Glutamatergic neuron (in vitro differentiated cells): ENCODE results near the gene ATXN8OS. TPM values are rescaled to one million over a fixed set of nuclear protein-coding genes. Genes with fewer than 3 reads are reported as not detected.
"Not testable (repeated sequence)": the region's sequence is repeated elsewhere in the genome, so short reads cannot be mapped to it uniquely, and the experiment has no call there.

Source experiments
- DNase-seq: peaks from one replicate; pipeline ENCODE4 v3.0.0; 2022
- H3K27ac Mint-ChIP-seq: one replicate; pipeline ENCODE4 v1.8.0; 2020; ENCODE audit warnings: mild to moderate bottlenecking, mixed read lengths, inconsistent platforms; ENCODE audit not compliant: unreplicated experiment
- H3K27me3 Mint-ChIP-seq: one replicate; pipeline ENCODE4 v1.8.0; 2020; ENCODE audit warnings: mild to moderate bottlenecking, moderate library complexity, mixed read lengths, inconsistent platforms; ENCODE audit not compliant: unreplicated experiment
- H3K36me3 Mint-ChIP-seq: one replicate; pipeline ENCODE4 v1.8.0; 2020; ENCODE audit warnings: mild to moderate bottlenecking, mixed read lengths, inconsistent platforms; ENCODE audit not compliant: unreplicated experiment
- H3K4me1 Mint-ChIP-seq: one replicate; pipeline ENCODE4 v1.8.0; 2020; ENCODE audit warnings: mild to moderate bottlenecking, low read depth, mixed read lengths, inconsistent platforms; ENCODE audit not compliant: unreplicated experiment
- H3K4me3 Mint-ChIP-seq: one replicate; pipeline ENCODE4 v1.8.0; 2020; ENCODE audit warnings: mild to moderate bottlenecking, mixed read lengths, inconsistent platforms; ENCODE audit not compliant: unreplicated experiment
- H3K9me3 Mint-ChIP-seq: one replicate; pipeline ENCODE4 v1.8.0; 2020; ENCODE audit warnings: mild to moderate bottlenecking, moderate library complexity, mixed read lengths, inconsistent platforms; ENCODE audit not compliant: unreplicated experiment
- total RNA-seq: library from RNA; stranded (reverse); fragmentation: NEBNext Ultra II Directional; extraction: Animal tissue kit (Norgen Biotek cat#: 25700); gene quantifications from one replicate; pipeline ENCODE4 v1.2.1, GENCODE V29; 2021; ENCODE audit not compliant: unreplicated experiment
- TF ChIP-seq, protein P1 (sequence below): fragments of 200-600 bp; sonication (generic); IDR thresholded peaks from one replicate; pipeline ENCODE4 v1.5.0; 2021; ENCODE audit not compliant: partially characterized antibody, unreplicated experiment

ATXN8OS gene
- total RNA-seq, 1 donor from 2014 or later = not detected

DNA sequence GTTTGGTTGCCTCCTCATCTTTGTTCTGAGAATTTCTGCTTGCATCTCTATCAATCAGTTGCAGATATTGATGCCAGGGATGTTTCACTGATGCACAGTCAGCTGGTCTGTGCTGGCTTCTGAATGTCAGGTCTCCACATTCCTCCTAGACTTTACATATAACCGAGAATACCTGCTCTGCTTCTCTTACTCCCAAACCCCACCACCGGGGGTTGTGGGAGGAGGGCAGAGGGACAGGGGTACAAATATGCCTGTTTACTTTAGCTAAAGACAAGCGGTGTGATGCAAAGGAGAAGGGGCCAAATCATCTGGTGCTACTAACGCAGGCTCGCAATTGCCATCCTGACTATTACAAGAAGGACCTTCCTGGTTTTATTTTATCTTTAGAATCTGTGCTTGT, 18.1 kb downstream of the ATXN8OS start:
- H3K4me3 Mint-ChIP-seq = no peak overlapping the region
- no peaks in the 10 kb centered on the region for H3K9me3 Mint-ChIP-seq
- no peaks in the 10 kb centered on the region for H3K4me1 Mint-ChIP-seq
- no peaks in the 10 kb centered on the region for H3K36me3 Mint-ChIP-seq
- no peak for DNase-seq
- TF ChIP-seq, protein P1, sequence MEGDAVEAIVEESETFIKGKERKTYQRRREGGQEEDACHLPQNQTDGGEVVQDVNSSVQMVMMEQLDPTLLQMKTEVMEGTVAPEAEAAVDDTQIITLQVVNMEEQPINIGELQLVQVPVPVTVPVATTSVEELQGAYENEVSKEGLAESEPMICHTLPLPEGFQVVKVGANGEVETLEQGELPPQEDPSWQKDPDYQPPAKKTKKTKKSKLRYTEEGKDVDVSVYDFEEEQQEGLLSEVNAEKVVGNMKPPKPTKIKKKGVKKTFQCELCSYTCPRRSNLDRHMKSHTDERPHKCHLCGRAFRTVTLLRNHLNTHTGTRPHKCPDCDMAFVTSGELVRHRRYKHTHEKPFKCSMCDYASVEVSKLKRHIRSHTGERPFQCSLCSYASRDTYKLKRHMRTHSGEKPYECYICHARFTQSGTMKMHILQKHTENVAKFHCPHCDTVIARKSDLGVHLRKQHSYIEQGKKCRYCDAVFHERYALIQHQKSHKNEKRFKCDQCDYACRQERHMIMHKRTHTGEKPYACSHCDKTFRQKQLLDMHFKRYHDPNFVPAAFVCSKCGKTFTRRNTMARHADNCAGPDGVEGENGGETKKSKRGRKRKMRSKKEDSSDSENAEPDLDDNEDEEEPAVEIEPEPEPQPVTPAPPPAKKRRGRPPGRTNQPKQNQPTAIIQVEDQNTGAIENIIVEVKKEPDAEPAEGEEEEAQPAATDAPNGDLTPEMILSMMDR = no peak
- H3K27me3 Mint-ChIP-seq = no peaks in the 10 kb centered on the region
- H3K27ac Mint-ChIP-seq = no peak overlapping the region

DNA sequence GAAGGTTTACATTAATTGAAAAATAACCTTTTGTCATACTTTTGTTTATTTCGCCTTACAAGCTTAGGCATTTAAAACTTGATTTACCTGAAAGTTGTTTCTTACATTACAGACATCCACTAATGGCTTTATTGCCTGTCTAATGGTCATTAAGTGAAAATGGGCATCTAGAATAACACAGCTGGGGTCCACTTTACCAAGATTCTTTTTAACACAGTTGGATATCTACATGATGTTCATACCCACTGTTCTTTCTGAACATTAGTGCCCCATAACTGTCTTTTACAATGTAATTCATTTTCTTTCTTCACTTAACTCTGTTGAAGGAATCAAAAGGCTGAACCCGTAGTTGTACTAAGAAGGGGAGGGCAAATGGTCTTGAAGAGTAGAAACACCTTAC, 20.5 kb downstream of the ATXN8OS start:
- Mint-ChIP-seq H3K36me3 (no peaks in the 10 kb centered on the region), H3K4me3 (no peak overlapping the region), H3K4me1 (no peaks in the 10 kb centered on the region), H3K27ac (no peak overlapping the region), H3K27me3 (no peaks in the 10 kb centered on the region), H3K9me3 (no peaks in the 10 kb centered on the region)
- no peak for DNase-seq
- TF ChIP-seq, protein P1 = no peak

DNA sequence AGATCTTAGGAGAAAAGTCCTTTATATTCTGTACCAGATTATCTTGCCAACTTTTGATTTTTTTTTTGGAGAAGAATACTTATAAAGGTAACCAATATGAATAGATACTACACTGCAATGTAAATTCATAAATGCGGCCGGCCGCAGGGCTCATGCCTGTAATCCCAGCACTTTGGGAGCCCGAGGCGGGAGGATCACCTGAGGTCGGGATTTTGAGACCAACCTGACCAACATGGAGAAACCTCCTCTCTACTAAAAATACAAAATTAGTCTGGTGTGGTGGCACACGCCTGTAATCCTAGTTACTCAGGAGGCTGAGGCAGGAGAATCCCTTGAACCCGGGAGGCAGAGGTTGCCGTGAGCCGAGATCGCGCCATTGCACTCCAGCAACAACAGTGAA, 35.0 kb downstream of the ATXN8OS start:
- DNase-seq, H3K9me3 Mint-ChIP-seq, H3K27ac Mint-ChIP-seq, H3K4me1 Mint-ChIP-seq, H3K27me3 Mint-ChIP-seq, H3K36me3 Mint-ChIP-seq, H3K4me3 Mint-ChIP-seq: not testable (repeated sequence)

DNA sequence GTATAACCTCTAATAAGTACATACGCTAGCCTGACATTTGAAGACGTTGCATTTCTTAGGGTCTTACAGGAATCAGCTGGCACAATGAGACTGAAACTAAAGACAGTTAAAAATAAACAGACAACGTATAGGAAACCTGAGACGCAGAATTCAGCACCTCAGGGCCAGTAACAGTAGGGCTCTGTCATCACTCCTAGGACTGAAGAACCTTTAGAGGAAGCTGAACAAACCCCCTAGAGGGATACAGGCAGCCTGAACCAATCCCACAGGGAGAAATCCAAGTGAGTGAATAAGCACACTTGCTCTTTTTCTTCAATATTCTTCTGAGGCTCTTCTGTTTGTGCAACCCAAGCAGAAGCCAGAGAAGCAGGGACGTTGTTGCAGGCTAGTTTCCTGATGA, 54.5 kb downstream of the ATXN8OS start:
- Mint-ChIP-seq H3K9me3 (no peaks in the 10 kb centered on the region), H3K27ac (no peak overlapping the region), H3K4me3 (no peak overlapping the region), H3K36me3 (no peaks in the 10 kb centered on the region), H3K4me1 (no peaks in the 10 kb centered on the region), H3K27me3 (no peaks in the 10 kb centered on the region)
- no peak for DNase-seq
- TF ChIP-seq, protein P1 = no peak

DNA sequence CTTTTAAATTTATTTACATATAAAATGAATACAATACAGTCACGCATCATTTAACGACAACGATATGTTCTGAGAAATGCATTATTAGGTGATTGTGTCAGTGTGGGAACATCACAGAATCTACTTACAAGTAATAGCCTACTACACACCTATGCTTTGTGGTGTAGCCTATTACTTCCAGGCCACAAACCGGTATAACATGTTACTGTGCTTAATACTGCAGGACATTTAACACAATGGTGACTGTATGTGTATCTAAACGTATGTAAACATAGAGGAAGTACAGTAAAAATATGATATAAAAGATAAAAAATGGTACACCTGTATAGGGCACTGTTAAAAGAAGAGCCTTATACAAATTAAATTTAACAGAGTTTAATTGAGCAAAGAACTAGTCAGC, 63.1 kb downstream of the ATXN8OS start:
- no peak for DNase-seq
- Mint-ChIP-seq H3K27ac (no peak overlapping the region), H3K27me3 (peaks cover 3% of the 10 kb centered on the region), H3K4me3 (no peak overlapping the region), H3K4me1 (no peaks in the 10 kb centered on the region), H3K9me3 (peaks cover 2% of the 10 kb centered on the region), H3K36me3 (no peaks in the 10 kb centered on the region)
- TF ChIP-seq, protein P1 = no peak

DNA sequence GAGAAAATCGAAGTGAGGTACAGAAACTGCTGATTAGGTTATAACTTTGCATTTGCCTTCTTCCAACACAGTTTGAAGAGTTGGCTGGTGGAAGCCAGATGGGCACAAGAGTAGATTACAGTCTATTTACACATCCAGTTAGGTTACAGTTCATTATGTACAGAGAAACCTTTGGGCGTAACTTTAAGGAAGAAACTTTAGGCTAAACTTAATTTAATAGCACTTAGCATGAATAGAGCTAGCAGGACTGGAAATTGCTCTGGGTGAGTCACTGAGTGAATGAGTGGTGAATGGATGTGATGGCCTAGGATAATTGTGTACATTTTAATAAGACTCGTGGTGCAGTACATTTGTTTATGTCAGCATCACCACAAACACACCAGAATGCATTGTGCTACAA, 63.5 kb downstream of the ATXN8OS start:
- no peak overlapping the region for H3K4me3 Mint-ChIP-seq
- DNase-seq = no peak
- no peak overlapping the region for H3K27ac Mint-ChIP-seq
- peaks cover 2% of the 10 kb centered on the region for H3K9me3 Mint-ChIP-seq
- H3K27me3 Mint-ChIP-seq = peaks cover 3% of the 10 kb centered on the region
- TF ChIP-seq, protein P1 = no peak
- no peaks in the 10 kb centered on the region for H3K36me3 Mint-ChIP-seq
- no peaks in the 10 kb centered on the region for H3K4me1 Mint-ChIP-seq
